ENCODE data around the gene PPIL6.

The PPIL6 gene

GRCh38 chr6:109449064-109449794 is 8.8 kb upstream of the PPIL6 start:
- DNase-seq: no peak

- no peak for DNase-seq
Measured at GRCh38 chr6:109448615-109449014, 8.2 kb upstream of the PPIL6 start.

- DNase-seq: no peak
Measured at GRCh38 chr6:109447878-109448555, 7.6 kb upstream of the PPIL6 start.

GRCh38 chr6:109447087-109447486 is 6.7 kb upstream of the PPIL6 start:
- no peak for DNase-seq

- DNase-seq: no peak
Measured at GRCh38 chr6:109446541-109446940, 6.1 kb upstream of the PPIL6 start.

GRCh38 chr6:109446072-109446471 is 5.6 kb upstream of the PPIL6 start:
- DNase-seq: no peak

GRCh38 chr6:109445382-109445781 is 5.0 kb upstream of the PPIL6 start:
- DNase-seq: no peak

GRCh38 chr6:109443425-109443950 is 3.1 kb upstream of the PPIL6 start:
- no peak for DNase-seq

- DNase-seq: no peak
Measured at GRCh38 chr6:109442393-109442924, 2.0 kb upstream of the PPIL6 start.

GRCh38 chr6:109441069-109441816 is 815 bp upstream of the PPIL6 start:
- no peak for DNase-seq

GRCh38 chr6:109436041-109436440 is 4.4 kb downstream of the PPIL6 start:
- DNase-seq: no peak

GRCh38 chr6:109434456-109434855 is 6.0 kb downstream of the PPIL6 start:
- DNase-seq: no peak

GRCh38 chr6:109429496-109429895 is 10.9 kb downstream of the PPIL6 start:
- DNase-seq: no peak

GRCh38 chr6:109428889-109429477 is 11.4 kb downstream of the PPIL6 start:
- DNase-seq: no peak

GRCh38 chr6:109424946-109425345 is 15.5 kb downstream of the PPIL6 start:
- DNase-seq: no peak

- no peak for DNase-seq
Measured at GRCh38 chr6:109421184-109421583, 19.2 kb downstream of the PPIL6 start.

GRCh38 chr6:109420751-109421150 is 19.7 kb downstream of the PPIL6 start:
- no peak for DNase-seq

- DNase-seq: no peak
Measured at GRCh38 chr6:109417646-109418045, 22.8 kb downstream of the PPIL6 start.

GRCh38 chr6:109411034-109411433 is 29.4 kb downstream of the PPIL6 start:
- DNase-seq: no peak

GRCh38 chr6:109406196-109406595 is 34.2 kb downstream of the PPIL6 start:
- no peak for DNase-seq

- DNase-seq: no peak
Measured at GRCh38 chr6:109397020-109397419, 43.4 kb downstream of the PPIL6 start.

- DNase-seq: no peak
Measured at GRCh38 chr6:109396046-109396718, 44.2 kb downstream of the PPIL6 start.
